K562 (cell line): ENCODE results near the gene MYCL. TPM values are rescaled to one million over a fixed set of nuclear protein-coding genes. Genes with fewer than 3 reads are reported as not detected.

Experiments
- CBFA2T2 ChIP-seq: fragments of 450-650 bp; conservative IDR thresholded peaks from 2 replicates; pipeline ENCODE4 v1.6.1; 2017; ENCODE audit warnings: mild to moderate bottlenecking
- CHD1 ChIP-seq: fragments of 200-600 bp; sonication (generic); IDR thresholded peaks from one replicate; pipeline ENCODE4 v1.6.1; 2012; ENCODE audit warnings: mild to moderate bottlenecking, moderate library complexity, low read length, inconsistent platforms
- DPF2 ChIP-seq: fragments of 450-650 bp; IDR thresholded peaks from 2 replicates; pipeline ENCODE4 v1.6.1; 2016
- E2F8 ChIP-seq: fragments of 450-650 bp; IDR thresholded peaks from 2 replicates; pipeline ENCODE4 v1.7.1; 2018; ENCODE audit warnings: mild to moderate bottlenecking, low read depth; ENCODE audit not compliant: partially characterized antibody
- ETS2 ChIP-seq: IDR thresholded peaks from 2 replicates; pipeline ENCODE4 v1.6.1; 2016; ENCODE audit warnings: borderline replicate concordance, missing genetic modification characterization, mild to moderate bottlenecking, moderate library complexity, missing compliant biosample characterization; ENCODE audit not compliant: poor library complexity, severe bottlenecking
- HDAC2 ChIP-seq: fragments of 450-650 bp; IDR thresholded peaks from 2 replicates; pipeline ENCODE4 v1.6.1; 2016; ENCODE audit warnings: mild to moderate bottlenecking
- HMBOX1 ChIP-seq: sonication (generic); IDR thresholded peaks from 2 replicates; pipeline ENCODE4 v1.6.1; 2016
- HNRNPK ChIP-seq: fragments of 200-400 bp; formaldehyde crosslinking; IDR thresholded peaks from one replicate; pipeline ENCODE4 v1.6.1; 2018; ENCODE audit warnings: mild to moderate bottlenecking, low read depth, low read length; ENCODE audit not compliant: poor library complexity, severe bottlenecking
- HNRNPUL1 ChIP-seq: fragments of 200-400 bp; formaldehyde crosslinking; IDR thresholded peaks from 2 replicates; pipeline ENCODE4 v1.6.1; 2017; ENCODE audit warnings: low read length
- KAT2B ChIP-seq: IDR thresholded peaks from one replicate; pipeline ENCODE4 v1.6.1; 2012; ENCODE audit warnings: low read depth, mild to moderate bottlenecking, control low read depth, inconsistent platforms, low read length, moderate library complexity
- MAFG ChIP-seq: fragments of 450-650 bp; conservative IDR thresholded peaks from 2 replicates; pipeline ENCODE4 v1.6.1; 2016; ENCODE audit warnings: missing genetic modification characterization, missing compliant biosample characterization
- MEF2D ChIP-seq: conservative IDR thresholded peaks from 2 replicates; pipeline ENCODE4 v1.6.1; 2016; ENCODE audit warnings: low read depth, missing genetic modification characterization, missing compliant biosample characterization
- MTA3 ChIP-seq: fragments of 450-650 bp; formaldehyde crosslinking; IDR thresholded peaks from 2 replicates; pipeline ENCODE4 v1.6.1; 2017; ENCODE audit warnings: mild to moderate bottlenecking, borderline replicate concordance
- NCOA6 ChIP-seq: fragments of 450-650 bp; IDR thresholded peaks from 2 replicates; pipeline ENCODE4 v1.6.1; 2017; ENCODE audit warnings: mild to moderate bottlenecking
- NFE2 ChIP-seq: IDR thresholded peaks from 2 replicates; pipeline ENCODE4 v1.6.1; 2014; ENCODE audit warnings: antibody characterized with exemption, low read depth
- NFE2L1 ChIP-seq: fragments of 450-650 bp; IDR thresholded peaks from 2 replicates; pipeline ENCODE4 v1.6.1; 2016; ENCODE audit warnings: missing genetic modification characterization, low read depth, mild to moderate bottlenecking, missing compliant biosample characterization, moderate library complexity, borderline replicate concordance
- NFYB ChIP-seq: IDR thresholded peaks from 2 replicates; pipeline ENCODE4 v1.6.1; 2011; ENCODE audit warnings: mild to moderate bottlenecking, moderate library complexity; ENCODE audit not compliant: insufficient read length; ENCODE audit errors: extremely low read depth
- RFX7 ChIP-seq: fragments of 250-450 bp; sonication (Bioruptor Pico); IDR thresholded peaks from 2 replicates; pipeline ENCODE4 v1.5.1; 2021; ENCODE audit warnings: mild to moderate bottlenecking
- SMARCA4 ChIP-seq: fragments of 450-650 bp; IDR thresholded peaks from 2 replicates; pipeline ENCODE4 v1.6.1; 2016
- SP2 ChIP-seq: IDR thresholded peaks from 2 replicates; pipeline ENCODE4 v1.6.1; 2011; ENCODE audit warnings: mild to moderate bottlenecking, low read depth, low read length, moderate library complexity; ENCODE audit not compliant: poor library complexity, severe bottlenecking; ENCODE audit errors: extremely low read depth
- SREBF2 ChIP-seq: sonication (generic); formaldehyde crosslinking; IDR thresholded peaks from 2 replicates; pipeline ENCODE4 v1.4.0; 2020; ENCODE audit warnings: mild to moderate bottlenecking, missing genetic modification reagents
- TAF15 ChIP-seq: fragments of 200-400 bp; formaldehyde crosslinking; IDR thresholded peaks from 2 replicates; pipeline ENCODE4 v1.6.1; 2017; ENCODE audit warnings: mild to moderate bottlenecking, low read depth, low read length, moderate library complexity
- ZBTB33 ChIP-seq: sonication (generic); formaldehyde crosslinking; IDR thresholded peaks from 2 replicates; pipeline ENCODE4 v1.8.1; 2023; ENCODE audit warnings: mild to moderate bottlenecking, missing genetic modification reagents
- ZNF696 ChIP-seq: fragments of 250-450 bp; sonication (Bioruptor Pico); conservative IDR thresholded peaks from 2 replicates; pipeline ENCODE4 v1.4.0; 2020; ENCODE audit warnings: mild to moderate bottlenecking, moderate library complexity
- ZNF780A ChIP-seq: fragments of 250-450 bp; sonication (Bioruptor Pico); IDR thresholded peaks from 2 replicates; pipeline ENCODE4 v1.5.0; 2021; ENCODE audit warnings: mild to moderate bottlenecking
- polyA plus RNA-seq, 8 experiments: library from polyadenylated mRNA; depleted of rRNA in 4 of 8; stranded (reverse) in 5 of 8; unstranded in 3 of 8; fragments of >200 nt; fragmentation: Nextera tagmentation in 2 of 8; fragmentation: Illumina TruSeq in 1 of 8; extraction: Ambion mirVana in 2 of 8; extraction: Trizol in 1 of 8; gene quantifications; 2 replicates each; pipeline versions ENCODE4 v1.2.1 to v1.2.3, GENCODE V29; 2011 to 2014; ENCODE audit warnings: inconsistent platforms in 1 of 8, missing spikeins in 1 of 8
- total RNA-seq, 7 experiments: library from RNA; depleted of rRNA in 6 of 7; stranded (reverse); fragments of >200 nt in 6 of 7; fragmentation: Illumina TruSeq in 2 of 7; extraction: Trizol in 2 of 7; gene quantifications; 2 replicates each; pipeline versions ENCODE4 v1.2.1 to v1.2.3, GENCODE V29; 2011 to 2021; ENCODE audit warnings: low replicate concordance in 1 of 7

The MYCL gene
- total and polyA plus RNA-seq, 9 of the 15 experiments (the other 6 are each of a cell fraction or from before 2014, with no cell fraction given) = 3.5 to 22.0 (median 12.8) TPM

- TF ChIP-seq E2F8 = no peak
- no peak for TF ChIP-seq MTA3
- no peak for TF ChIP-seq CHD1
- TF ChIP-seq NFE2 = peak; percentile 80
- TF ChIP-seq KAT2B = no peak
- TF ChIP-seq TAF15 = no peak
- no peak for TF ChIP-seq HNRNPUL1
- TF ChIP-seq HMBOX1 = peak; percentile 59
- no peak for TF ChIP-seq RFX7 (CRISPR knock-in tag)
- TF ChIP-seq HNRNPK = no peak
- TF ChIP-seq SREBF2 (CRISPR knock-in tag) = no peak
- TF ChIP-seq CBFA2T2 = no peak
- peak; percentile 83 for TF ChIP-seq MAFG
- no peak for TF ChIP-seq MEF2D
- peak; percentile 39; the same call in 1 of the 2 replicates for TF ChIP-seq DPF2
- no peak for TF ChIP-seq SP2
- no peak for TF ChIP-seq HDAC2
- no peak for TF ChIP-seq NCOA6
- TF ChIP-seq NFYB = no peak
- no peak for TF ChIP-seq ZNF780A (CRISPR knock-in tag)
- 0 out of 2 replicates have a peak, but pooled peaks have one; percentile 32 for TF ChIP-seq SMARCA4
- peak; percentile 53 for TF ChIP-seq NFE2L1 (tag)
- TF ChIP-seq ZNF696 = no peak
- no peak for TF ChIP-seq ETS2 (tag)
- no peak for TF ChIP-seq ZBTB33 (CRISPR knock-in tag)
Observed at GRCh38 chr1:39944410-39945112, 42.8 kb upstream of the MYCL start (continued).
